OCI-LY7 (cell line): ENCODE measurements around the gene CPNE9.

Source experiments
- CTCF ChIP-seq: fragments of 200-600 bp; sonication (generic); conservative IDR thresholded peaks from 2 replicates; pipeline ENCODE4 v1.5.1; 2014; ENCODE audit warnings: mild to moderate bottlenecking, antibody characterized with exemption, low read length, moderate library complexity, mixed read lengths
- EZH2phosphoT487 ChIP-seq: fragments of 200-600 bp; sonication (generic); IDR thresholded peaks from 2 replicates; pipeline ENCODE4 v1.6.1; 2018; ENCODE audit warnings: low read depth, borderline replicate concordance, mild to moderate bottlenecking, mixed run types, antibody characterized with exemption, low read length, moderate library complexity, mixed read lengths

DNA sequence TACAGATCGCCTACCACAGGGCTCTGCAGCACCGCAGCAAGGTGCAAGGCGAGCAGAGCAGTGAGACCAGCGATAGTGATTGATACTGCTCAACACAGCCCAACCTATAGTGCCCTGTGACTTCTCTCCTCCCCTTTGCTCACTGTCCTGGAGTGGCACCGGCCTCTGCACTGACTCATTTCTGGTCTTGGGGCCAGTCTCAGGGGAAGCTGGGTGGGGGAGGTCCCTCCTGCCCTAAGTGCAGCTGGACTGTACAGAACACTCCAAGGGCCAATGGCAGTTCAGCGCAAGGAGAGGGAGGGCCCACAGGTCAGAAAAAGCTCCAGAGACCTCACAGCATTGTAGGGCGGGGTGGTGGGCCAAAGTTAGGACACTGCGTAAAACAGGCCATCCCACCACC is 43.6 kb downstream of the CPNE9 start:
- TF ChIP-seq CTCF = no peak
- TF ChIP-seq EZH2phosphoT487 = no peak
